HG03442 (cell line): ENCODE data around the gene CYFIP1.
"Not testable (repeated sequence)": the region's sequence is repeated elsewhere in the genome, so short reads cannot be mapped to it uniquely, and the experiment has no call there.

Experiments used
- ATAC-seq: cut with Tn5 transposase; IDR thresholded peaks from one replicate; pipeline ENCODE4 v1.9.1; 2021; ENCODE audit warnings: mild to moderate bottlenecking, moderate library complexity; ENCODE audit not compliant: unreplicated experiment

Gene CYFIP1

DNA sequence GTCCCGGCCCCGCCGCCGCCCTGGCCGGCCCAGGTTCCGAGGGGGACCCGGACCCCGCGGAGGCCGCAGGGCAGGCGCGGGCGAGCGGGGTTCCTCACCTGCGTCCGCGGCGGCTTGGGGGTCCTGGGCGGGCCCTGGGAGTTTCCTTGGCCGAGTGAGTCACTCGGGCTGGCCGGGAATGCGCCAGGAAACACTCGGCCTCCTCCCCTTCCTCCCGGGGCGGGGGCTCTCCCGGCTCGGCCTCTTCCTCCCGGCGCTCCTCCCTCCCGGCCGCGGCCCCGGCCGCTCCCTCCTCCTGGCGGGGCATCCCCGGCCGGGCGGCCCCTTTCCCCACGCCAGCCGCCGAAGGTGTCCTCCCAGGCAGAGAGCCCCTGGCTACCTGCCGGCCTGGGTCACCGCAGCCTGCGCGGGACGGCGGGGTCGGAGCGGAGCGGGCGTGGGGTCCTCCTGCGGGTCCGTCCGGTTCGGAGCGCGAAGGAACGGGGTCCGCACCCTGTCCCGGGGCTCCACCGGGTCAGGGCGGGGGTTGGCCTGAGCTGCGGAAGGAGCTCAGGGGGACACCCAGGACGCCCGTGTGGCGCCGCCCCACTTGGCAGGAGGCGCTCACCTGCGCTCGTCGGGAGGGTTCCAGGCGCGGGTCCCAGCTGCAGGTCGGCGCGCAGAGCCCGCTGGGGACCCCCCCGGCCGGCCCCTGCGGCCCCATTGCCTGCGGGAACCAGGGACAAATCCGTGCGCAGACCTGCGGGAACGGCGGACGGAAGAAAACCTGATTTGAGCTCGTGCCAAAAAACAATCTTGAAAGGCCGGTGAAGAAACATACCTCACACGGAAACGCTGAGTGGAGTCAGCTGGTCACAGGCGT lies at the start of gene CYFIP1:
Gene CYFIP1, minus strand, starts transcription at position 180 of the 862 bp plus-strand sequence. CDS start 33,083 bp downstream, outside the sequence.
- ATAC-seq = peak; percentile 59

DNA sequence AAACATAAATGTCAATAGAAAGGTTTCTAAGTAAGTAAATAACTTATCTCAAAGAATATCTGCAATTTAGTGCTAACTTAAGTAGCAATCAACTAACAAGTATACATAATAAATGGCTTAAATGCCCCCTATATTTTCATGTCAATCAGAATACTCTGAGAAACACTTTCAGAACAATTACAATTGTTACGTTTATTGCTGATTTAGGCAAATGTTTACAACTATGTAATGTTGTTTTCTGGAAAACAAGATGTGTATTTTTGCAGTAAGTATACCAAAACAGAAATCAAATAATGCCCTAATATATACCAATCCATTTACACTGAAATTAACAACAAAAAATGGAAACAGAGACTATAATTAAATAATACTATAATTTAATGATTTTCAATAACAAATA lies 46.0 kb upstream of the CYFIP1 start:
- no peak for ATAC-seq

DNA sequence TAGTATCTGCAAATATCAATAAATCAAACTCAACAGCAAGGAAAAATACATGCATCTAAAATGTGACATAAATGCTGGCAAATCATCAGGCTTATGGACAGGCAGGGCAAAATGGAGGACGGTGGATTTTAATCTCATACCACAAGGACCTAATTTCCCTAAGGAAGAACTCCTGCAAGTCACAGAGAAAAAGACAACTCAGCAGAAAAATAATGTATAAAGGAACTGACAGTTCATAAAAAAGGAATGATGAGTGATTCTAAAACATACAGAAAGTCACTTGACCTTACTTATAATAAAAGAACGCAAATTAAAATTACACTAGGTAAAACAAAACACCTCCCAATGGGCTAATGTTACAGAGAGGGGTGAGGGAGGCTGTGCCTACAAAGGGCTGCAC lies 42.0 kb upstream of the CYFIP1 start:
- ATAC-seq = no peak

DNA sequence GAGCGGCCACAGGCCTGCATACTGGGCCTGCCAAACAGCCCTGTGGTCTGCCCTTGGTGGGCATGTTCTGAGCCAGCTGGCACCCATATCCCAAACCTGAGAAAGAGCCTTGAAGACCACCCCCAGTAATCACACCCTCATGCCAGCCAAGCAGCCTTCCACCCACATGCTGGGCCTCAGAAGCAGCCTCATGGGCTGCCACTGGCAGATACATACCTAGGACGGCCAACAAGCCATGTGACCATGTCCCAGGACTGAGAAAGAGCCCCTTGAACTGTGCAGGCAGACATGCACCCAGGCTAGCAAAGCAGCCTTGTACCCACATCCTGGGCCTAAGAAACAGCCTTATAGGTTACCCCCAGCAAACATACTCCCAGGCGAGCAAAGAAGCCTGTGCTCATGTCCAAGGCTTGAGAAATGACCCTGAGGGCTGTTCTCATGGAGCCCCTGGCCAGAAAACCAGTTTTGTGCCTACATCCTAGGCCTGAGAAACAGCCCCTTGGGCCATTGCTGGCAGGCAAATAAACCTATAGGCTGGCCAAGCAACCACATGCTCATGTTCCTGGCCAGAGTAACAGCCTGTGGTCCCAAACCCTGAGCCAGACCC lies 34.3 kb upstream of the CYFIP1 start:
- no peak for ATAC-seq

DNA sequence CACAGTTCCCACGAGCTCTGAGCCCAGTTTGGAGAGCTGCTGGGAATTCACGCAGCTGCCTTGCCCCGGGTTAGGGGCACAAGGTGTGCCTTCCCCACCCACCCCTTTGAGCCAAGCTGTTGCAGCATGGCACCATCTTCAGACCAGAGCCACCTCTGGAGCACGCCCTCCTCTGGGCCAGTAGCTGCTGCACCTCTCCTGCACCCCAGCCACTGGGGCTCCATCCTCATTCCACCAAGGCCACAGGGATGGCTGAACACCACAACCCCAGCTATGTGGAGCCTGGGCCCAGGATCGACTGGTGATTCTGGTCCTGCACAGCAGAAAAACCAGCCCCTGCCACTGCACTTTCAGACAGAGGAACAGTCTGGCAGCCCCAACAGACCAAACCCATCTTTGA lies 33.5 kb upstream of the CYFIP1 start:
- ATAC-seq = no peak

DNA sequence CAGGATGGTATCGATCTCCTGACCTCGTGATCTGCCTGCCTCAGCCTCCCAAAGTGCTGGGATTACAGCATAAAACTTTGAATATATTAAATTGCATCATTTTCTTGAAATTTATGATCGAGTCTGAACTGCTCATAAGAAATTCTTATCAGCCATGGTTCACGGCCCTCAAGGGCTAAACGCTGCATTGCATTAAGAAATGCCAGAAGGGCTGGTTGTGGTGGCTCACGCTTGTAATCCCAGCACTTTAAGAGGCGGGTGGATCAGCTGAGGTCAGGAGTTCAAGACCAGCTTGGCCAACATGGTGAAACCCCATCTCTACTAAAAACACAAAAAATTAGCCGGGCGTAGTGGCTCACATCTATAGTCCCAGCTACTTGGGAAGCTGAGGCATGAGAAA lies 32.4 kb upstream of the CYFIP1 start:
- ATAC-seq = not testable (repeated sequence)

DNA sequence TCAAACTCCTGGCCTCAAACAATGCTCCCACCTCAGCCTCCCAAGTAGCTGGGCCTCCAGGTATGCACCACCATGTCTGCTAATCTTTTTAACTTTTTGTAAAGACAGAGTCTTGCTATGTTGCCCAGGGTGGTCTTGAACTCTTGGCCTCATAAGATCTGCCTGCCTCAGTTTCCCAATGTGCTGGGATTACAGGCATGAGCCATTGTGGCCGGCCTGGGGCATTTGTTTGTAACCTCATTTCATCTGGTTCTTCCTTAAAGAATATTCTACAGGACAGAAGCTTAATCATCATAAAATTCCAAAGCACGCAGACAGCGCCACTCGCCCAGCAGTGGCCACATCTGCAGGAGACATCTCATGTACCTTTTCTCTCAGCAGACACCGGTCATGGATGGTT lies 23.6 kb upstream of the CYFIP1 start:
- ATAC-seq = no peak

DNA sequence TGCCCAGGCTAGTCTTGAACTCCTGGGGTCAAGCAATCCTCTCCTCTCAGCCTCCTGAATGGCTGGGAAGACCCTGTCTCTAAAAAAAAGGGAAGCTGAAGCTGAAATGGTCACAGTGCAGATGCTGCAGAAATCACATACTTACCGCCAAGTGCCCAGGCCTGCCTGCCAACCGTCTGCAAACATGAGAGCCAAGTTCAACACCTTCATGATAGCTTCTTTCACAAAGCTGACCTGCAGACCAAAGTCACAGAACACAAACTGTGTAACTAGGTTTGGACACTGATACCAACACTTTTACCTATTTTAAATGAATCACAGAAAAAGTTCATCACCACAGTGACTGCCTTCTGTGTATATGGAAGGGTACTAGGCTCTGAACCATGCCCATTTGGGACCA lies 22.8 kb upstream of the CYFIP1 start:
- ATAC-seq = no peak

DNA sequence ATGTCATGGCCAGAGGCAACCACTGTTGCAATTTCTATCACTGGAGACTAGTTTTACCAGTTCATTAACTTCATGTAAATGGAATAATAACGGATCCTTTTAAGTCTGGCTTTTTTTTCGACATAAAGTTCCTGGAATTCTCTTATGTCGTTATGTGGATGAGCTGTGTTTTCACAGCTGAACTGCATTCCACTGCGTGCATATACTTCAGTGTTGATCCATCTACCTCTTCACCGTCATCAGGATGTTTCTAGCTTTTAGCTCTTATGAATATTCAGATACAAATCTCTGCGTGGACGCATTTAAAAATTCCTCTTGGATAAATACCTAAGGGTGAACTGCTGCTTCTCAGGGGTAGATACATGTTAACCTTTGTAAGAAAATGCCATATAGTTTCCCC lies 15.6 kb upstream of the CYFIP1 start:
- no peak for ATAC-seq

DNA sequence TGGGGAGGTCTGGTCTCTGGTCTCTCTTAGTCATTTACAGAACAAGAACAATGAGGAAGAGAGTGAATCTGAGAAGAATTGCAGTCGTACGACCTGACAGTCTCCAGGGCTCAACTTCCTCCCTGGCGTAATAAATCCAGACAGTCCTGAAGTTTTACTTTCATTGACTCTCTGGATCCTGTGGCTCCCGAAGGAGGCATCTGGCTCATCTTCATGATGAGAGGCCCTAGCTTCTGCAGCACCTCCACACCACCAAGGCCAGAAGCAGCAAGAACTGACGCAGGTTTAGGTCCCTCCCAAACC lies 11.8 kb upstream of the CYFIP1 start:
- ATAC-seq = no peak

DNA sequence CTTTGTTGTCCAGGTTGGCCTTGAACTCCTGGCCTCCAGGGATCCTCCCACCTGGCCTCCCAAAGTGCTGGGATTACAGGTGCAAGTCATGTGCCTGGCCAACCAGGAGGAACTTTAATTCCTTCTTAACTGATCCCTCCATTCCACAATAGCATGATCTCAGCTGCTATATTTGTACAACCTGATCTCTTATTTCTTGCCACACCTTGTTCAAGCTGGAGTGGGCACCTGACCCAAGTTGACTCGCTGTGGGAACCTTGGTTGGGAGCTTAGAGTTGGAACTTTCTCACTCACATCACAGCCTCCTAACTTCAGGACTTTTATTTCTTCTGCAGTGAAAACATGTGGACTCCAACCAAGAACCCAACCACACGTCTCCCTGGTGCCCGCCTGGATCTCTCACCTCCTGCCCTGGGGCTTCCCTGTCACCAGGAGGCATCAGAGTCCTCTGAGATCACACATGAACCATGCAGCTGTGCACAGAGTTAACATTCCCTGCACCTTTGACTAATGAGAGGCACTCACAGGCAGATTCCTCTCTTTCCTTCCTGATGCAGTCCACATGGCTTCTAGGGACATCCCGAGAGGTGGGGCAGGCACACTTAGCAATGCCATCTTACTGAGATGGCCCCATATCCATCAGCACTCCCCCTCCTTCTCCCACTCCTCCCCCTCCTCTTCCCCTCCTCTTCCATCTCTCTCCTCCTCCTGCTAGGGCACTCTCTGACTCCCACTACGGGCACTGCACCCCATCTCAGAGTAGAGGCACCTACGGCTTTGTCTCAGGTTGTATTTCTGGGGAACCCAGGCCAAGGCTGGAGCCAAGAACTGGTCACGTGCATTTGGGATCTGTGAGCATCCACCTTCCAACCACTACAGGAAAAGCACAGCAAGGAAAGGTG lies 9.7 kb upstream of the CYFIP1 start:
- no peak for ATAC-seq

DNA sequence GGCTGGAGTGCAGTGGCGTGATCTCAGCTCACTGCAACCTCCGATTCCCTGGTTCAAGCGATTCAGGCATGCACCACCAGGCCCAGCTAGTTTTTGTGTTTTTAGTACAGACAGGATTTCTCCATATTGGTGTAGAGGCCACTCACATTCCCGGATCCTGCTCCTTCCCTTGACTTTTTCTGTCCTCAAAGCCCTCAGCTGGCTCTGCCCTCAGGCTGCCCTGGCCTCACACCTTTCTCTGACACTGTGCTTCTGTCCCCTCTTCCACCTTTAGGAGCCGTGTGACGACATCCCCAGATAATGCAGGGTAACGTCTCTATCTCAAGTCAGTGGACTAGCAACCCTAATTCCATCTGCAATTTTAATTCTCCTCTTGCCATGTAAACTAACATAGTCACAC lies 8.6 kb upstream of the CYFIP1 start:
- no peak for ATAC-seq

DNA sequence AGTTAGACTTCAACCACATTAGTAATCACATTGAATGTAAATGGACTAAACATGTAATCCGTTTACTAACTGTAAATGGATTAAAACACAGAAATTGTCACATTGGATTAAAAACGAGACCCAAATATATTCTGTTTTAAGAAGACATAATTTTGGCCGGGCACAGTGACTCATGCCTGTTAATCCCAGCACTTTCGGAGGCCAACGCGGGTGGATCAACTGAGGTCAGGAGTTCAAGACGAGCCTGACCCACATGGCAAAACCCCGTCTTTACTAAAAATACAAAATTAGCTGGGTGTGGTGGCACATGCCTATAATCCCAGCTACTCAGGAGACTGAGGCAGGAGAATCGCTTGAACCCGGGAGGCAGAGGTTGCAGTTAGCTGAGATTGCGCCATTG lies 1.8 kb upstream of the CYFIP1 start:
- ATAC-seq = not testable (repeated sequence)

DNA sequence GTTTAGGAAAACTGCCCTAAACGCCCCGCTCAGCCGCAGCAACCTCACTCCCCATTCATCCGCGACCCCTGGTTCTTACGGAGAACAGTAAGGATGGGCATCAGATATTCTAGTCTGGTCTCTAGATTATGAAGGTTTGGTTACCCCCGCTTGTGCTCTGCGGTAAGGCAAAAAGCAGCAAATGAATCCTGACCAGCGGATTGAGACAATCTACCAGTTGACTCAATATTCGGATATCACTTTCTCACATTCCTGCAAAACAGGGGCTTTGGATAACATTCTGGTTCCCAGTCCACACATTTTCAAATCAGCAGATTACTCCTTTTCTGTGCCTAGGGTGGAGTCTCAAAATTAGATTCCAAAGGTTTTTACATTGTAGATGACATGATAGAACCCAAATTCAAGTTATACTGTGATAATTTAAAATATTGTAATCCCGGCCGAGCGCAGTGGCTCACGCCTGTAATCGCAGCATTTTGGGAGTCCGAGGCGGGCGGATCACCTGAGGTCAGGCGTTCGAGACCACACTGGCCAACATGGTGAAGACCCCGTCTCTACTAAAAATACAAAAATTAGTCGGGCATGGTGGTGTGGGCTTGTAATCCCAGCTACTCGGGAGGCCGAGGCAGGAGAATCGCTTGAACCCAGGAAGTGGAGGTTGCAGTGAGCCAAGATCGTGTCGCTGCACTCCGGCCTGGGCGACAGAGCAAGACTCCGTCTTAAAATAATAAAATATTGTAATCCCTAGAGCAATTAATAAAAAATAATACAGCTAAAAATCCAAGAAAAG lies 1.1 kb upstream of the CYFIP1 start:
- no peak for ATAC-seq

DNA sequence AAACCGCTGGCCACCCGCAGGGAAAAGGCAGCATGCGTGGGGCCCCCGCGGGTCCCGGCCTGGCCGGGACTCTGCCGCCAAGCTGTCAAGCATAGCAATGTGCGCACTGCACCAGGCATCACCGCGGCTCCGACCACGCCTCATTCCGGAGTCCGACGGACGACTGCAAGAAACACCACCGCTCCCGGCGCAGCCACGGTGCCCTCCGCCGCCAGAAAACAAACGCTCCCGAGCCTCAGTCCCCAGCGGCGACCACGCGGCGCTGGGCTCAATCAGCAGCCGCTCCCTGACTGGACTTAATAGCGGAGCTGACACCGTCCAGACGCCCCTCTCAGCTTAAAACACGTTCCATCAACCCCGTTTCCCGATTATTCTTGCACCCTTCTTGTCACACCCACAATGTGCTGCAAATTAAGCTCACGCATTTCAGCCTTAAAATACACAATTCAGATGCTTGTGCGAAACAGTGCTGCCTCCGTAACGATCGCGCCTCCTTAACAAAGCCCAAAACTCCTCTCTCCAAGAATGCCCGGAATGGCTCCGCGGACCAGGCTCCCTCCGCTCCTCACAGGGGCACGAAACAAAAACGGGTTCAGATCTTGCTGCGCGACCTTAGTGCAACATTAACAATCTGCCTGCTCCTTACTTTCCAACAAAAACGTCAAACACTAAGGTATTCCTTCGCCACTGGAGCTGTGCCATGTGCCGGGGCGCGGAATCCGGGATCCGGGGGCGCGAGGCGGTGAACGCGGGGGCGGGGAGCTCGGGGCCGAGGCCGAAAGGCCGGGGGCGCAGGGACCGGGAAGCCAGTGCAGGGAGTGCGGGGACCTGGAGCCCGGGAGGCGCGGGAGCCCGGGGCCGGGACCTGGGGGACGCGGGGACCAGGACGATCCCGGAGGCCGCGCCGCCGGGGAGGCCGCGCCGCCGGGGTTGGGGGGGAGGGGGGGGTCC lies 655 bp downstream of the CYFIP1 start:
- peak; percentile 42 for ATAC-seq

DNA sequence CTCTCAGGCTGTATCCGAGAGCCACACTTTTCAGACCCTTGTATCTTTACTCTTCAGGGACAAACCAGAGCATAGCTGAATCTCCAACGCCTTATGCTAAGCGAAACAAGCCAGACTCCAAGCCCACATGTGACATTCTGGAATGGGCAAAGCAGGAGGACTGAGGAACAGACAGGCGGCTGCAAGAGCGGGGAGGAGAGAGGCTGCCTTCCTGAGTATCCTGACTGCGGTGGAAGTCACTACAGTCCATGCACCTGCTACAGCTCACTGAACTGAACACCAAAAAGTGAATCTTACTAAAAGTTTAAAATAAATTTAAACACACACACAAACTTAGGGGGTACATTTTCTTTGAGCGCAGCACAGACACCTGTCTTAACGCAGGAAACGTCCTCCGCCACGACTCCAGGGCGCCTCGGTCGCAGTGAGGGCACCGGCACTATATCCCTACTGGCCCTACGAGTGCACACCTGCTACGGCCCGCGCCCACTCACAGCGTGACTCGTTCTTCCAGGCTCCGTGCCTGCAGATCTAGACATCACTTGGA lies 1.4 kb downstream of the CYFIP1 start:
- ATAC-seq = peak; percentile 24

DNA sequence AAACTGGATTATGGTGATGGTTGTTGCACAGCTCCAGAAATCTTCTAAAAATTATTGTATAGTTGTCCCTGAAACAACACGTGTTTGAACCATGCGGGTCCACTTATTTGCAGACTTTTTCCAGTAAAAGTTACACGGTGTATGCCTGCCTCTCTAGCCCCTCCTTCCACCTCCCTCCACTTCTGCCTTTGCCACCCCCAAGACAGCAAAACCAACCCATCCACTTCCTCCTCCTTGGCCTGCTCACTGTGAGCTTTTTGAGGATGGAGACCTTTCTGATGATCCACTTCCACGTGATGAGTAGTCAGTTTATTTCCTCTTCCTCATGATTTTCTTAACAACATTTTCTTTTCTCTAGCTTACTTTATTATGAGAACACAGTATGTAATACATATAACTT lies 5.4 kb downstream of the CYFIP1 start:
- no peak for ATAC-seq

DNA sequence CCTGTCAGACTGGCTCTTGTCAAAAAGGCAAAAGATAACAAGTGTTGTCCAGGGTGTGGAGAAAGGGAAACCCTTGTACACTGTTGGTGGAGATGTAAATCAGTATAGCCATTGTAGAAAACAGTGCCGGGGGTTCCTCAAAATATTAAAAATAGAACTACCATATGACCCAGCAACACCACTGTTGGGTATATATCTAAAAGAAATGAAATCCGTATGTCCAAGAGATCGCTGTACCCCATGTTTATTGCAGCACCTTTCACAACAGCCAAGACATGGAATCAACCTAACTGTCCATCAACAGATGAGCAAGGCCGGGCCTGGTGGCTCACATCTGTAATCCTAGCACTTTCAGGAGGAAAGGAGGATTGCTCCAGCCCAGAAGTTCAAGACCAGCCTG lies 6.2 kb downstream of the CYFIP1 start:
- ATAC-seq = no peak

DNA sequence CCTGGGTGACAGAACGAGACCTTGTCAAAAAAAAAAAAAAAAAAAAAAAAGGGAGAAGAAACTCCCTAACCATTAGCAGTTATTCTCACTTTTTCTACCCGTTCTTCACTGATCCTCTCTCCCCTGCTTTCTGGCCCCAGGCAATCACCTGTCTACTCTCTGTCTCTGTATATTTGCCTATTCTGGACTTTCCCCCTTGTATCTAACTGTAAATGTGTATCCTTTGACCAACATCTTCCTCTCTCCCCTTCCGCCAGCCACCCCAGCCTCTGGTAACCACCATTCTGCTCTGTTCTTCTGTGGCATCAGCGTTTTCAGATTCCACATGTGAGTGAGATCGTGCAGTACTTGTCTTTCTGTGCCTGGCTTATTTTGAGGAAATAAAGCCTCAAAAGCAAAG lies 6.9 kb downstream of the CYFIP1 start:
- ATAC-seq = peak; percentile 81
